Activated CD4-positive, alpha-beta T cell treated with anti-CD3 and anti-CD28 coated beads for 48 hours (primary cell): ENCODE measurements around the gene ZNF334.

ENCODE experiments used
- DNase-seq: peaks from one replicate; pipeline ENCODE4 v3.0.0-alpha.2; 2020

Gene ZNF334

GRCh38 chr20:46512943-46513844 is at the start of gene ZNF334:
Gene ZNF334, minus strand, starts transcription at chr20:46513559. Its CDS starts 1,457 bp downstream, at chr20:46512102.
- peak; percentile 71 for DNase-seq

GRCh38 chr20:46562373-46563169 is 49.2 kb upstream of the ZNF334 start:
- DNase-seq = peak; percentile 82

GRCh38 chr20:46562009-46562372 is 48.6 kb upstream of the ZNF334 start:
- DNase-seq = no peak

- no peak for DNase-seq
Measured at GRCh38 chr20:46559685-46560440, 46.5 kb upstream of the ZNF334 start.

- DNase-seq = no peak
Measured at GRCh38 chr20:46559001-46559400, 45.6 kb upstream of the ZNF334 start.

- peak; percentile 79 for DNase-seq
Measured at GRCh38 chr20:46558511-46558959, 45.2 kb upstream of the ZNF334 start.

GRCh38 chr20:46557231-46557956 is 44.0 kb upstream of the ZNF334 start:
- DNase-seq = no peak

- DNase-seq = no peak
Measured at GRCh38 chr20:46555370-46555956, 42.1 kb upstream of the ZNF334 start.

- no peak for DNase-seq
Measured at GRCh38 chr20:46554828-46555227, 41.5 kb upstream of the ZNF334 start.

- DNase-seq = no peak
Measured at GRCh38 chr20:46553926-46554325, 40.6 kb upstream of the ZNF334 start.

GRCh38 chr20:46552460-46553420 is 39.4 kb upstream of the ZNF334 start:
- peak; percentile 61 for DNase-seq

- no peak for DNase-seq
Measured at GRCh38 chr20:46551522-46552381, 38.4 kb upstream of the ZNF334 start.

- no peak for DNase-seq
Measured at GRCh38 chr20:46550461-46550860, 37.1 kb upstream of the ZNF334 start, which contains the start of gene OCSTAMP. Gene OCSTAMP, minus strand, starts transcription at chr20:46550654. Its CDS starts 94 bp downstream, at chr20:46550560.

GRCh38 chr20:46549188-46549972 is 36.0 kb upstream of the ZNF334 start:
- DNase-seq = no peak

- no peak for DNase-seq
Measured at GRCh38 chr20:46548688-46549087, 35.3 kb upstream of the ZNF334 start.

- DNase-seq = no peak
Measured at GRCh38 chr20:46547995-46548394, 34.6 kb upstream of the ZNF334 start.

GRCh38 chr20:46546936-46547335 is 33.6 kb upstream of the ZNF334 start:
- no peak for DNase-seq

- DNase-seq = no peak
Measured at GRCh38 chr20:46546298-46546697, 32.9 kb upstream of the ZNF334 start.

- DNase-seq = no peak
Measured at GRCh38 chr20:46545827-46546138, 32.4 kb upstream of the ZNF334 start.
